HEK293 (cell line): ENCODE measurements around the gene TNFSF13B.

Source experiments
- CTCF ChIA-PET: fragments of 350-600 bp; formaldehyde crosslinking; extraction: SDS; loops from one replicate; lab custom pipeline; 2021; ENCODE audit warnings: antibody characterized with exemption; lab: Yijun Ruan, JAX
- POLR2A ChIA-PET: fragments of 300-600 bp; formaldehyde crosslinking; extraction: SDS; loops from one replicate; lab custom pipeline; 2020; ENCODE audit warnings: antibody characterized with exemption, inconsistent platforms; lab: Yijun Ruan, JAX
- H3K27ac ChIP-seq: fragments of 200-500 bp; sonication (Bioruptor generic); 2 replicates; pipeline ENCODE4 v1.5.1; 2014; ENCODE audit warnings: low read depth, low read length, control low read depth, inconsistent platforms; ENCODE audit errors: extremely low read depth
- H3K36me3 ChIP-seq, 2 experiments: fragments of 200-500 bp in 1 of 2; sonication (Bioruptor generic) in 1 of 2; 1 replicate in 1 of 2; 2 replicates in 1 of 2; pipeline ENCODE4 v1.5.1; 2014 to 2017; ENCODE audit warnings: inconsistent platforms in 2 of 2, low read length in 2 of 2; ENCODE audit not compliant: control insufficient read depth in 2 of 2, insufficient read depth in 1 of 2
- H3K4me1 ChIP-seq: fragments of 200-500 bp; sonication (Bioruptor generic); 2 replicates; pipeline ENCODE4 v1.5.1; 2014; ENCODE audit warnings: mild to moderate bottlenecking, low read length, inconsistent platforms; ENCODE audit not compliant: control insufficient read depth, insufficient read depth
- H3K4me3 ChIP-seq: 2 replicates; pipeline ENCODE4 v1.5.1; 2011; ENCODE audit warnings: low read depth, mild to moderate bottlenecking, control low read depth, low read length, moderate library complexity
- H3K9me3 ChIP-seq: fragments of 200-500 bp; sonication (Bioruptor generic); 2 replicates; pipeline ENCODE4 v1.5.1; 2014; ENCODE audit warnings: low read depth, low read length, inconsistent platforms; ENCODE audit not compliant: control insufficient read depth, insufficient read depth
- BCL11B ChIP-seq: fragments of 450-650 bp; formaldehyde crosslinking; IDR thresholded peaks from 2 replicates; pipeline ENCODE4 v1.5.1; 2016; ENCODE audit warnings: low read depth, missing biosample characterization, missing genetic modification characterization
- KLF10 ChIP-seq: fragments of 450-650 bp; IDR thresholded peaks from 2 replicates; pipeline ENCODE4 v1.5.1; 2018; ENCODE audit warnings: missing biosample characterization, mild to moderate bottlenecking, missing genetic modification characterization
- KLF16 ChIP-seq: fragments of 450-650 bp; formaldehyde crosslinking; IDR thresholded peaks from 2 replicates; pipeline ENCODE4 v1.5.1; 2017; ENCODE audit warnings: missing biosample characterization, missing genetic modification characterization
- KLF7 ChIP-seq: fragments of 450-650 bp; formaldehyde crosslinking; IDR thresholded peaks from 2 replicates; pipeline ENCODE4 v1.5.1; 2016; ENCODE audit warnings: missing biosample characterization, missing genetic modification characterization, borderline replicate concordance
- MYNN ChIP-seq: fragments of 450-650 bp; formaldehyde crosslinking; IDR thresholded peaks from 2 replicates; pipeline ENCODE4 v1.5.1; 2016; ENCODE audit warnings: missing biosample characterization, missing genetic modification characterization, borderline replicate concordance
- SCRT1 ChIP-seq: fragments of 450-650 bp; formaldehyde crosslinking; IDR thresholded peaks from 2 replicates; pipeline ENCODE4 v1.5.1; 2016; ENCODE audit warnings: missing biosample characterization, missing genetic modification characterization, borderline replicate concordance
- ZBTB21 ChIP-seq: fragments of 450-650 bp; formaldehyde crosslinking; IDR thresholded peaks from 2 replicates; pipeline ENCODE4 v1.5.1; 2017; ENCODE audit warnings: missing biosample characterization, missing genetic modification characterization
- ZFP69B ChIP-seq: fragments of 450-650 bp; formaldehyde crosslinking; IDR thresholded peaks from 2 replicates; pipeline ENCODE4 v1.5.1; 2016; ENCODE audit warnings: missing biosample characterization, missing genetic modification characterization
- ZNF555 ChIP-seq: fragments of 450-650 bp; formaldehyde crosslinking; conservative IDR thresholded peaks from 2 replicates; pipeline ENCODE4 v1.5.1; 2017; ENCODE audit warnings: missing biosample characterization, mild to moderate bottlenecking, missing genetic modification characterization, inconsistent platforms
- ZNF600 ChIP-seq: fragments of 450-650 bp; formaldehyde crosslinking; IDR thresholded peaks from 2 replicates; pipeline ENCODE4 v1.5.1; 2016; ENCODE audit warnings: missing biosample characterization, missing genetic modification characterization
- ZNF610 ChIP-seq: fragments of 450-650 bp; formaldehyde crosslinking; IDR thresholded peaks from 2 replicates; pipeline ENCODE4 v1.5.1; 2016; ENCODE audit warnings: missing biosample characterization, missing genetic modification characterization, borderline replicate concordance
- ZNF677 ChIP-seq: fragments of 450-650 bp; IDR thresholded peaks from 2 replicates; pipeline ENCODE4 v1.5.0; 2018; ENCODE audit warnings: missing biosample characterization, mild to moderate bottlenecking, missing genetic modification characterization, moderate library complexity
- ZNF768 ChIP-seq: fragments of 450-650 bp; formaldehyde crosslinking; IDR thresholded peaks from 2 replicates; pipeline ENCODE4 v1.5.1; 2018; ENCODE audit warnings: missing biosample characterization, mild to moderate bottlenecking, missing genetic modification characterization
- ZNF777 ChIP-seq: fragments of 450-650 bp; formaldehyde crosslinking; IDR thresholded peaks from 2 replicates; pipeline ENCODE4 v1.5.1; 2017; ENCODE audit warnings: missing biosample characterization, missing genetic modification characterization, borderline replicate concordance
- ZNF830 ChIP-seq: fragments of 450-650 bp; IDR thresholded peaks from 2 replicates; pipeline ENCODE4 v1.5.0; 2018; ENCODE audit warnings: missing biosample characterization, missing genetic modification characterization, low read depth, mild to moderate bottlenecking, moderate library complexity
- ZNF837 ChIP-seq: fragments of 450-650 bp; formaldehyde crosslinking; IDR thresholded peaks from 2 replicates; pipeline ENCODE4 v1.5.1; 2016; ENCODE audit warnings: missing biosample characterization, missing genetic modification characterization
- TF ChIP-seq, protein P1 (sequence below): fragments of 450-650 bp; formaldehyde crosslinking; IDR thresholded peaks from 2 replicates; pipeline ENCODE4 v1.5.1; 2017; ENCODE audit warnings: missing biosample characterization, missing genetic modification characterization
- TF ChIP-seq, protein P2 (sequence below): fragments of 450-650 bp; formaldehyde crosslinking; IDR thresholded peaks from 2 replicates; pipeline ENCODE4 v1.5.1; 2016; ENCODE audit warnings: missing biosample characterization, missing genetic modification characterization
- TF ChIP-seq, protein P3 (sequence below): fragments of 450-650 bp; formaldehyde crosslinking; IDR thresholded peaks from 2 replicates; pipeline ENCODE4 v1.5.1; 2017; ENCODE audit warnings: missing biosample characterization, missing genetic modification characterization

TNFSF13B gene

DNA sequence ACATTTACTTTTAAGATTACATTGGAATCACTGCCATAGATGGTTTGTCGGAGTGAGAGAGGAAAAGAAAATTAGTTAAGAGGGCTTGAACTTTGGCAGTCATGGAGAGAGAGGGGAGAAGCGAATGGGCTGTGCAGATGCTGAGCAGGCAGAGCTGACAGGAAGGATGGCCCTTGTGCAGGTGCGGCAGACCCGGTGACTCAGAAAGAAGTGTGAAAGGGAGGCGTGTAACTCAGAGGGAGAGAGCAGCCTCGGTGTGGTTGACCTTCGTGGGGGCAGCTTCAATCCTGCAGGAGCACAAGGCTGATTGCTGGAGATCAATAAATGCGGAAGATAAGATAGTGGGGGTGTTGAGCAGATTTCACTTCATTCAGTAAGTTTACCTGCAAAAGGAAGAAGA is 76.9 kb downstream of the TNFSF13B start (continued):
- TF ChIP-seq, protein P1, sequence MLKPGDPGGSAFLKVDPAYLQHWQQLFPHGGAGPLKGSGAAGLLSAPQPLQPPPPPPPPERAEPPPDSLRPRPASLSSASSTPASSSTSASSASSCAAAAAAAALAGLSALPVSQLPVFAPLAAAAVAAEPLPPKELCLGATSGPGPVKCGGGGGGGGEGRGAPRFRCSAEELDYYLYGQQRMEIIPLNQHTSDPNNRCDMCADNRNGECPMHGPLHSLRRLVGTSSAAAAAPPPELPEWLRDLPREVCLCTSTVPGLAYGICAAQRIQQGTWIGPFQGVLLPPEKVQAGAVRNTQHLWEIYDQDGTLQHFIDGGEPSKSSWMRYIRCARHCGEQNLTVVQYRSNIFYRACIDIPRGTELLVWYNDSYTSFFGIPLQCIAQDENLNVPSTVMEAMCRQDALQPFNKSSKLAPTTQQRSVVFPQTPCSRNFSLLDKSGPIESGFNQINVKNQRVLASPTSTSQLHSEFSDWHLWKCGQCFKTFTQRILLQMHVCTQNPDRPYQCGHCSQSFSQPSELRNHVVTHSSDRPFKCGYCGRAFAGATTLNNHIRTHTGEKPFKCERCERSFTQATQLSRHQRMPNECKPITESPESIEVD (tag by site-specific recombination), result no peak
- TF ChIP-seq KLF10 (tag by site-specific recombination), result no peak
- TF ChIP-seq ZNF768 (tag by site-specific recombination), result no peak
- TF ChIP-seq BCL11B (tag by site-specific recombination), result no peak
- no peak for TF ChIP-seq ZNF830 (tag by site-specific recombination)
- TF ChIP-seq, protein P2, sequence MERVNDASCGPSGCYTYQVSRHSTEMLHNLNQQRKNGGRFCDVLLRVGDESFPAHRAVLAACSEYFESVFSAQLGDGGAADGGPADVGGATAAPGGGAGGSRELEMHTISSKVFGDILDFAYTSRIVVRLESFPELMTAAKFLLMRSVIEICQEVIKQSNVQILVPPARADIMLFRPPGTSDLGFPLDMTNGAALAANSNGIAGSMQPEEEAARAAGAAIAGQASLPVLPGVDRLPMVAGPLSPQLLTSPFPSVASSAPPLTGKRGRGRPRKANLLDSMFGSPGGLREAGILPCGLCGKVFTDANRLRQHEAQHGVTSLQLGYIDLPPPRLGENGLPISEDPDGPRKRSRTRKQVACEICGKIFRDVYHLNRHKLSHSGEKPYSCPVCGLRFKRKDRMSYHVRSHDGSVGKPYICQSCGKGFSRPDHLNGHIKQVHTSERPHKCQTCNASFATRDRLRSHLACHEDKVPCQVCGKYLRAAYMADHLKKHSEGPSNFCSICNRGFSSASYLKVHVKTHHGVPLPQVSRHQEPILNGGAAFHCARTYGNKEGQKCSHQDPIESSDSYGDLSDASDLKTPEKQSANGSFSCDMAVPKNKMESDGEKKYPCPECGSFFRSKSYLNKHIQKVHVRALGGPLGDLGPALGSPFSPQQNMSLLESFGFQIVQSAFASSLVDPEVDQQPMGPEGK, result no peak
- no peak for TF ChIP-seq ZNF777
- TF ChIP-seq ZBTB21, result no peak
- TF ChIP-seq KLF7, result no peak

DNA sequence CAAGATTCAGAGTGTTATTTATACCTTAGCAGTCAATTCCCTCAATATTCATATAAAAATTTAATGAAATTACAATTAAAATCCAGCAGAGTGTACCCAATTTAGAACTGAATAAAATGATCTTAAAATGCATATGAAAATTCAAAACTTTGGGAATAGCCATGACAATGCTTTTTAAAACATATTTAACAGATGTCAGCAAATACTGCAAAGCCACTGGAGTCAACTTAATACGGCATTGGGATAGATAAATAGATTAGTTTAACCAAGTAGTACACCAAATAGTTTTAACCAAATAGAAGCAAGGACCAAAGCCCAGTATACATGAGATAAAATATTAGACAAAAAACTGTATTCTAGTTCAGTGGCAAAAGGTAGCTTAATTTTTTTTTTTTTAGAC is 79.8 kb downstream of the TNFSF13B start:
- no peaks in the 10 kb centered on the region for H3K36me3 ChIP-seq
- ChIA-PET POLR2A (no interaction called here), CTCF (interaction anchor here (1.3 kb wide), 1 partner anchor 13 kb away, joined by 3 read pairs; no protein-coding TSS in a partner anchor)
- H3K4me3 ChIP-seq, result no peak overlapping the region
- TF ChIP-seq KLF16 (tag by site-specific recombination) (no peak), ZNF555 (tag by site-specific recombination) (no peak), ZNF677 (no peak), MYNN (no peak)
- TF ChIP-seq, protein P3, sequence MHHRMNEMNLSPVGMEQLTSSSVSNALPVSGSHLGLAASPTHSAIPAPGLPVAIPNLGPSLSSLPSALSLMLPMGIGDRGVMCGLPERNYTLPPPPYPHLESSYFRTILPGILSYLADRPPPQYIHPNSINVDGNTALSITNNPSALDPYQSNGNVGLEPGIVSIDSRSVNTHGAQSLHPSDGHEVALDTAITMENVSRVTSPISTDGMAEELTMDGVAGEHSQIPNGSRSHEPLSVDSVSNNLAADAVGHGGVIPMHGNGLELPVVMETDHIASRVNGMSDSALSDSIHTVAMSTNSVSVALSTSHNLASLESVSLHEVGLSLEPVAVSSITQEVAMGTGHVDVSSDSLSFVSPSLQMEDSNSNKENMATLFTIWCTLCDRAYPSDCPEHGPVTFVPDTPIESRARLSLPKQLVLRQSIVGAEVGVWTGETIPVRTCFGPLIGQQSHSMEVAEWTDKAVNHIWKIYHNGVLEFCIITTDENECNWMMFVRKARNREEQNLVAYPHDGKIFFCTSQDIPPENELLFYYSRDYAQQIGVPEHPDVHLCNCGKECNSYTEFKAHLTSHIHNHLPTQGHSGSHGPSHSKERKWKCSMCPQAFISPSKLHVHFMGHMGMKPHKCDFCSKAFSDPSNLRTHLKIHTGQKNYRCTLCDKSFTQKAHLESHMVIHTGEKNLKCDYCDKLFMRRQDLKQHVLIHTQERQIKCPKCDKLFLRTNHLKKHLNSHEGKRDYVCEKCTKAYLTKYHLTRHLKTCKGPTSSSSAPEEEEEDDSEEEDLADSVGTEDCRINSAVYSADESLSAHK (tag by site-specific recombination), result no peak
- no peaks in the 10 kb centered on the region for H3K9me3 ChIP-seq
- no peaks in the 10 kb centered on the region for H3K4me1 ChIP-seq
- H3K27ac ChIP-seq, result no peak overlapping the region

DNA sequence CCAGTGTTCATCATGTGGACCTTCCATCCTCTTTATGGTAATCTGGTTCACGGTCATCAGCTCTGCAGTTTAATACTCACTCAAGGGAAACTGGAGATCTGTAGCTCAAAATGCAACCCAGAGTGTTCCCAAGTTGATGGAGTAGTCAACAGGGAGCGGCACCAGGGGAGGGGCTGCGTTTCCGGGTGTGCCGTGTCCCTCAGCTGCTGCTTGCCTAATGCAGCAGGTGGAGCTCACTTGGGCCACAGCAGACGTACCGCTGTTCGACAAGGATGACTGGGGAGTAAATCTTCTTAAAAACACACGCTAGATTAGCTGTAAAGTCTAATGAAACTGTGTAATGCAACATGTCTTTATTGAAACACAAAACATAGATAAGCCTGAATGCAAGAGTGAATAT is 81.1 kb downstream of the TNFSF13B start:
- ChIA-PET POLR2A (no interaction called here), CTCF (interaction anchor here (1.3 kb wide), 1 partner anchor 12 kb away, joined by 3 read pairs; no protein-coding TSS in a partner anchor)
- TF ChIP-seq ZFP69B (tag by site-specific recombination), result no peak
- TF ChIP-seq SCRT1, result no peak
- no peak for TF ChIP-seq ZNF610 (tag by site-specific recombination)
- TF ChIP-seq ZNF600, result no peak
- no peak for TF ChIP-seq KLF10 (tag by site-specific recombination)
- TF ChIP-seq ZNF837 (tag by site-specific recombination), result no peak
- Histone ChIP-seq H3K27ac (no peak overlapping the region), H3K4me3 (no peak overlapping the region), H3K9me3 (no peaks in the 10 kb centered on the region), H3K36me3 (no peaks in the 10 kb centered on the region), H3K4me1 (no peaks in the 10 kb centered on the region)
